Fibroblast of the aortic adventitia (primary cell): Measurements from ENCODE around the gene FBXL13. TPM values are rescaled to one million over a fixed set of nuclear protein-coding genes. Genes with fewer than 3 reads are reported as not detected.

Source experiments
- DNase-seq: peaks from one replicate; pipeline ENCODE4 v3.0.0-alpha.2; 2010; ENCODE audit warnings: low read depth
- H3K4me3 ChIP-seq: 2 replicates; pipeline ENCODE4 v1.5.1; 2011; ENCODE audit warnings: low read depth, mild to moderate bottlenecking, control low read depth, low read length, moderate library complexity
- CTCF ChIP-seq: IDR thresholded peaks from 2 replicates; pipeline ENCODE4 v1.5.1; 2011; ENCODE audit warnings: mild to moderate bottlenecking, low read length, control low read depth, inconsistent platforms; ENCODE audit not compliant: insufficient read depth
- total RNA-seq: library from RNA; depleted of rRNA; stranded (reverse); fragments of >200 nt; gene quantifications from 2 replicates; pipeline ENCODE4 v1.2.3, GENCODE V29; 2012; ENCODE audit warnings: low replicate concordance

FBXL13 gene
- 2.9 and 3.4 TPM in 2 replicates for total RNA-seq

DNA sequence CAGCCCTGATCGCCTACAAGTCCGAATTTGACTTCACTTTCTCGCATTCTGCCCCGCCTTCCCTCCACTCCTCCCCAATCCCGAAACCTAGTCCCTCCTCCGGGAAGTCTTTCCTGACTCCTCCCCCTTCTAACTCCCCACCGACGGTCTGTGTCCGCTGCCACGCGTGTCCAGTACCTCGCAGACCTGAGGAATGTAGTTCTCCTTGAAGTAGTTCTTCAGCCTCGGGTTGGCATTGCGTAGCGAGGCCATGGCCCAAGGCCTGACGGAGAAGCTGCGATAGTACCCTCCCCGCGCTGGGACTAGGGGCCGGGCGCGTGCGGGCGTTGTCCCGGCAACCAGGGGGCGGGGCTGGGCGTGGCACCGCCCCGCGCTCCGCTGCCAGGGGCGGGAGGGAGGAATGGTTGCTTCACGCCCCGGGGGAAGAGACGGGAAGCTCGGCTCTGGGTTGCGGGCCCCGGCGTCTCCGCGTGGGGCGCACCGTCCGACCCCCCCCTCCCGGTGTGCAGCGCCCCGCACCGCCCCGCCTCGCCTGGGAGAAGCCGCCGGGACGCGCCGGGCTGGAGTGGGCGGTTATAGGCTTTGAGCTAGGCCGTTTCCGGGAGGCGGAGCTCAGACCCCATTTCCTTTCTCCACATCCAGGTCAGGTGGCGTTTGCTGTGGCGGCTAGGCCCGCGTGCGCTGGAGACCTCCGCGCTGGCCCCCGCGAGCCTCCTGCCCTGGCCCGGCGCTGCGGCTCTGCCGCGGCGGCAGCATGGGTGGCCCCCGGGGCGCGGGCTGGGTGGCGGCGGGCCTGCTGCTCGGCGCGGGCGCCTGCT, at the start of gene FBXL13, which contains the start of gene ARMC10:
FBXL13 (minus strand) TSS at position 278 of the 818 bp plus-strand sequence.
ARMC10 (plus strand) TSS at position 622 of the 818 bp plus-strand sequence; CDS start at position 755, 133 bp downstream.
- DNase-seq = peak; percentile 92
- no peak for TF ChIP-seq CTCF
- H3K4me3 ChIP-seq = peak within 1 kb of the TSS; percentile 95

DNA sequence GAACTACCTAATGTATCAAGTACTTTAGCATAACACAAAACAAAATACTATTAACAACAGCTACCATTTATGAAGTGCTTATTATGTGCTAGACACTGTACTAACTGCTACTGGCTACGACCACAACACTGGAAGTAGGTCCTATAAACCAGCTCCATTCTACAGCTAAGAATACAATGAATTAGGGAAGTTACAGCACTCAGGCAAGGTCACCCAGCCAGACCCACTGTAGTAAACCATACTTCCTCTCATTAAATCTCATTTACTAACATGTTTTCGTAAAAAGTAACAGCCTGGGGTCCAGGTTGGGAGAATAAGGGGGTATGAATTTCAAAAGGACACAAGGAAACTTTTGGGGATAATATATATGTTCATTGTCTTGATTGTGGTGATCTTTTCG, 48.9 kb upstream of the FBXL13 start:
- no peak for DNase-seq
- TF ChIP-seq CTCF = no peak
- no peak overlapping the region for H3K4me3 ChIP-seq

DNA sequence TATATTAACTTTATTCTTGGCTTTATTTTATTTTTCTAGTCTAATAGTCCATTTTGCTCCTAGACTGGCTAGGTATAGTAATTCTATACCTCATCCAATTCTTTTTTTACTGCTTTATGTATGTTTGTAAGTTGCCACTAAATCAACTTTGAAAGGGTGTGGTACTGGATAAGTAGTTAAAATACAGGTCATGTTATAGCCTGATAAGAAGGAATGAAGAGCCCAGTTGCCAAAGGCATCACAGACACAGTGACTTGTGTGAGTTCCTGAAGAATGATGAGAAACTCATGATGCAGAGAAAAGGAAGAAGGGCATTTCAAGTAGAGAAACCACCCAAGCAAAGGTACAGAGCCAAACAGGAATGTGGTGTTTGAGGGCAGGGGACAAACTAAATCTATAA, 47.0 kb upstream of the FBXL13 start:
- DNase-seq = no peak
- no peak overlapping the region for H3K4me3 ChIP-seq
- no peak for TF ChIP-seq CTCF

DNA sequence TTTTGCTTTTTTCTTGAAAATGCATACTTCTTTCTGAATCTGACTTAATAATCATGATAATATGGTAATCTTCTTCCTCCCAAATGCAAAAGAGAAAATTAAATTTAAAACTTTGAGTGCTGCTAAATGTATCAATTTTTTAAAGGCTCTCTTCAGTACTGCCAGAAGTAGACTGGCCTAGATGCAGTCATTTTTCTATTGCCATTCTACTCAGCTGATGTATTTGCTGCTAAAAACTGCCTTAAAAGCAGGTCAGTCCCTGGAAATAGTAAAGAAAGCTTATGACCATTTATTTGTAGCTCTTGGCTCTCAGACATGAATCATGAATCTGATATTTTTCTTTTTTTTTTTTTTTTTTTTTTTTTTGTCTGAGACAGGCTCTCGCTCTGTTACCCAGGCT, 45.8 kb upstream of the FBXL13 start:
- H3K4me3 ChIP-seq = no peak overlapping the region
- no peak for TF ChIP-seq CTCF
- DNase-seq = peak; percentile 22

GRCh38 chr7:103119791-103120291, 45.2 kb upstream of the FBXL13 start:
- TF ChIP-seq CTCF = no peak
- H3K4me3 ChIP-seq = no peak overlapping the region
- DNase-seq = no peak

- TF ChIP-seq CTCF = no peak
- H3K4me3 ChIP-seq = no peak overlapping the region
Observed at GRCh38 chr7:103117465-103117864, 42.9 kb upstream of the FBXL13 start.

More at GRCh38 chr7:103117465-103117864, 42.9 kb upstream of the FBXL13 start:
- DNase-seq = no peak
